HG03439 (cell line): ENCODE measurements around the gene GZMH.
"Not testable (repeated sequence)": the region's sequence is repeated elsewhere in the genome, so short reads cannot be mapped to it uniquely, and the experiment has no call there.

Source experiments
- ATAC-seq: cut with Tn5 transposase; IDR thresholded peaks from one replicate; pipeline ENCODE4 v1.9.1; 2021; ENCODE audit warnings: mild to moderate bottlenecking, moderate library complexity; ENCODE audit not compliant: unreplicated experiment

GZMH gene

DNA sequence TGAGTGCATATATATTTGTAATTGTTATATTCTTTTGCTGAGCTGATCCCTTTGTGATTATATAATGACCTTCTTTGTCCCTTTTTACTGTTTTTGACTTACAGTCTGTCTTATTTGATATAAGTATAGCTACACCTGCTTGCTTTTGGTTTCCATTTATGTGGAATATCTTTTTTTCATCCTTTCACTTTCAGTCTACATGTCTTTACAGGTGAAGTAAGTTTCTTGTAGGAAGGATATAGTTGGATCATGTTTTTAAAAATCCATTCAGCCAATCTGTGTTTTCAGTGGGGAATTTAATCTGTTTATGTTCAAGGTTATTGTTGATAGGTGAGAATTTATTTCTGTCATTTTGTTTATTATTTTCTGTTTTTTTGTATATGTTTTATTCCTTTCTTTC is 12.1 kb downstream of the GZMH start:
- ATAC-seq = no peak

DNA sequence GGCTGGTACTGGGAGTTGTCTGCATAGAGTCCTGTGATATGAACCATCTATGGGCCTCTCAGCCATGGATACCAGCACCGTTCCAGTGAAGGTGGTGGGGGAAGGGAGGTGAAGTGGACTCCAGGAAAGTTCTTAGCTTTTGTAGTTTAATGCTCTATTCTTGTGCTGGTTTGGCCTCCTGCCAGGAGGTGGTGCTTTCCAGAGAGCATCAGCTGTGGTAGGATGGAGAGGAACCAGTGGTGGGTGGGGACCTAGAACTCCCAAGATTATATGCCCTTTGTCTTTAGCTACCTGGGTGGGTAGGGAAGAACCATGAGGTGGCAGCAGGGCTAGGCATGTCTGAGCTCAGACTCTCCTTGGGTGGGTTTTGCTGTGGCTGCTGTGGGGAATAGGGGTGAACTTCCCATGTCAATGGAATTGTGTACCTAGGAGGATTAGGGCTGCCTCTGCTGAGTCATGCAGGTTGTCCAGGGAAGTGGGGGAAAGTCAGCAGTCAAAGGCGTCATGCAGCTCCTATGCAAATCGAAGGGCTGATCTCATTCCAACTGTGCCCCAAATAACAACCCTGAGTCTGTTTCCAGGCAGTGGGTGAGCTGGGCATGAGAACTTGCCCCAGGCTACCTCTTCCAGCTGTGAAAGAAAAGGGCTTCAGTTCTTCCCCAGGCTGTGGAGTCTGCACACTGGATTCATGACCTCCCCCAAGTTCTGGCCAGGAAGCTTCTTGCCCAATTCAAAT is 14.2 kb downstream of the GZMH start:
- ATAC-seq = no peak

DNA sequence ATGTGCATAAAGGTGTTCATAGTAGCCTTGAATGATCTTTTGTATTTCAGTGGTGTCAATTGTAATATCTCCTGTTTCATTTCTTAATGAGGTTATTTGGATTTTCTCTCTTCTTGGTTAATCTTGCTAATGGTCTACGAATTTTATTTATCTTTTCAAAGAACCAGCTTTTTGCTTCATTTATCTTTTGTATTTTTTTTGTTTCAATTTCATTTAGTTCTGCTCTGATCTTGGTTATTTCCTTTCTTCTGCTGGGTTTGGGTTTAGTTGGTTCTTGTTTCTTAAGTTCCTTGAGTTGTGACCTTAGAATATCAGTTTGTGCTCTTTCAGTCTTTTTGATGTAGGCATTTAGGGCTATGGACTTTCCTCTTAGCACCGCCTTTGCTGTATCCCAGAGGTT is 18.5 kb downstream of the GZMH start:
- not testable (repeated sequence) for ATAC-seq

GRCh38 chr14:24584402-24584801 is 25.1 kb downstream of the GZMH start:
- not testable (repeated sequence) for ATAC-seq

DNA sequence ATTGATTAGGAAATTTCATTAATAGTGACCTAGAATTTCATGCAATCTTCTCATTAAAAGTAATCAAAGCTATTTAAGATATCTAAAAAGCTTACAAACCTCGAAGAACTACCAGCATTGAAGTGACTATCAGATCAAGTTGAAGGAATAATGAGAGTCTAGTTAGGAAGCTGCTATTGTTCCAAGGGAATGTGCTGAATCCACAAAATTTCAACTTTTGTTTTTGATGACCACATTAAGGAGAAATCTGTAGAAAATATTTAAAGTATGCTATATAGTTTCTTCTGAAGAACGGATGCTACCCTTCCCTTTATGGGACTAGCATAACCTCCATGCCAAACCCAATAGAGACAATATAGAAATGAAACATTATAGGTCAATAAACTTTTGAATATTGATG is 30.9 kb downstream of the GZMH start:
- ATAC-seq = no peak

- ATAC-seq = no peak
Observed at GRCh38 chr14:24576771-24577170, 32.7 kb downstream of the GZMH start.

DNA sequence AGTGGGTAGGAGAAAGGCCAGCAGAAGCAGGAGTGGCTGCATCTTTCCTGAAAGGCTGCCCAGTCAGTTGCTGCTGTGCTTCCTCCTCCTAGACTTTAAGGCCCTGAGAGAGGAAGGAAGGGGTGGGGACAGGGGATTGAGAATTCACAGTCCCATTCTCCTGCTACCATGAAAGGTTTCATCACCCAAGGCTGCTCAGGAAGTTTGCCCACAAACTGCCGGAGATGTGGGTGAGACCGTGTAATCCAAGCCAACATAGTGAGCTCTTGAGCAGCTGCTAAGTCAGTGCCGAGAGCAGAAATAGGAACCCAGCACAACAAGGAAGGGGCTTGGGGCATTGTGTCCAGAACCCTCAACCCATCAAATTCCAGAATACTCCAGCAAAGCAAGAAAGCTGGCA is 33.3 kb downstream of the GZMH start, which contains the start of gene CTSG:
Gene CTSG, minus strand, starts transcription at position 69 of the 400 bp plus-strand sequence. Its CDS starts 27 bp downstream, at position 42.
- ATAC-seq = no peak

- no peak for ATAC-seq
Observed at GRCh38 chr14:24574206-24574774, 35.2 kb downstream of the GZMH start.

- no peak for ATAC-seq
Observed at GRCh38 chr14:24566318-24566717, 43.2 kb downstream of the GZMH start.

DNA sequence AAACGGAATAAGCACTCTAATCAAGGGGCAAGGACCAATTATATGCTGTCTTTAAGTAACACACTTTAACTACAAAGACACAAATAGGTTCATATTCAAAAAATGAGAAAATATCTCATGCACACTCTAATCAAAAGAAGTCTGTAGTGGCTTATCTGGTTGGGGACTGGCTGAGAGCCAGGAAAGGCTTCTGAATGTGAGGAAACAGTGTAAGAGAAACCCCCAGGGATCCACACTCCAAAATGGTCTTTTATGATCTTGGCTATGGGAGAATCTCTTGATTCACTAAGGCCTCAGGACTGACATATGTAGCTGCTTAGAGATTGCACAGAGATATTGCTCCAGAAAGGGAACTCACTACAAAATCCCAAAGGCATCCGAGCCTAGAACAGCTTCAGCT is 43.7 kb downstream of the GZMH start:
- ATAC-seq = no peak

GRCh38 chr14:24563505-24563904 is 46.0 kb downstream of the GZMH start:
- no peak for ATAC-seq

- no peak for ATAC-seq
Observed at GRCh38 chr14:24556756-24557155, 52.7 kb downstream of the GZMH start.
